Stimulated activated CD8-positive, alpha-beta memory T cell treated with anti-CD3 and anti-CD28 coated beads, Interleukin-2, amount 100 ng/mL, for 48 hours (primary cell): ENCODE measurements around the gene PRR36.
"Not testable (repeated sequence)": the region's sequence is repeated elsewhere in the genome, so short reads cannot be mapped to it uniquely, and the experiment has no call there.

ENCODE experiments used
- DNase-seq, 2 donors: peaks; one replicate each; pipeline ENCODE4 v3.0.0-alpha.2; 2020; ENCODE audit warnings: low read depth in 2 of 2

The PRR36 gene

GRCh38 chr19:7874076-7874896 is at the start of gene PRR36:
Gene PRR36 (minus strand): TSS chr19:7874390. CDS start chr19:7873689, 701 bp downstream.
- no peak for DNase-seq

- DNase-seq = no peak
Measured at GRCh38 chr19:7923295-7924191, 49.4 kb upstream of the PRR36 start.

GRCh38 chr19:7922836-7923195 is 48.6 kb upstream of the PRR36 start:
- no peak for DNase-seq

GRCh38 chr19:7921967-7922835 is 48.0 kb upstream of the PRR36 start:
- DNase-seq = no peak

GRCh38 chr19:7921302-7921966 is 47.2 kb upstream of the PRR36 start:
- DNase-seq = no peak

- DNase-seq = peak; percentile 100
Measured at GRCh38 chr19:7920519-7921301, 46.5 kb upstream of the PRR36 start.

- peak; percentile 95 to 96 for DNase-seq
Measured at GRCh38 chr19:7919610-7920518, 45.7 kb upstream of the PRR36 start, which contains the start of gene SNAPC2. Gene SNAPC2 (plus strand): TSS chr19:7920338. CDS start chr19:7920367, 29 bp downstream.

- DNase-seq = no peak
Measured at GRCh38 chr19:7918615-7919421, 44.6 kb upstream of the PRR36 start.

- DNase-seq = not testable (repeated sequence)
Measured at GRCh38 chr19:7918062-7918614, 43.9 kb upstream of the PRR36 start.

- peak in 1 of 2 donors; percentile 55 for DNase-seq
Measured at GRCh38 chr19:7917267-7918061, 43.3 kb upstream of the PRR36 start.

GRCh38 chr19:7916955-7917266 is 42.7 kb upstream of the PRR36 start:
- no peak for DNase-seq

- DNase-seq = peak in 1 of 2 donors; percentile 50
Measured at GRCh38 chr19:7916103-7916954, 42.1 kb upstream of the PRR36 start.

- DNase-seq = no peak
Measured at GRCh38 chr19:7915250-7916102, 41.3 kb upstream of the PRR36 start.

- no peak for DNase-seq
Measured at GRCh38 chr19:7914598-7915045, 40.4 kb upstream of the PRR36 start, which contains the start of gene TGFBR3L. Gene TGFBR3L (plus strand): TSS chr19:7914830.

- no peak for DNase-seq
Measured at GRCh38 chr19:7914099-7914498, 39.9 kb upstream of the PRR36 start.
